H1 (cell line): ENCODE measurements around the gene DCHS1. TPM values are rescaled to one million over a fixed set of nuclear protein-coding genes. Genes with fewer than 3 reads are reported as not detected.
A peak's percentile ranks its signal among the peaks of the same experiment; 100 is the strongest.

Experiments
- ATF3 ChIP-seq: IDR thresholded peaks from 2 replicates; pipeline ENCODE4 v1.6.1; 2011; ENCODE audit warnings: low read depth, mild to moderate bottlenecking, low read length; ENCODE audit not compliant: insufficient read depth
- CHD7 ChIP-seq: fragments of 300-600 bp; sonication (generic); IDR thresholded peaks from 2 replicates; pipeline ENCODE4 v1.7.1; 2012; ENCODE audit warnings: low read length, moderate library complexity, mild to moderate bottlenecking, inconsistent platforms; ENCODE audit not compliant: insufficient replicate concordance
- E2F6 ChIP-seq: IDR thresholded peaks from 2 replicates; pipeline ENCODE4 v1.6.1; 2012; ENCODE audit warnings: inconsistent platforms
- EGR1 ChIP-seq: IDR thresholded peaks from 2 replicates; pipeline ENCODE4 v1.6.1; 2011; ENCODE audit warnings: low read depth, low read length, borderline replicate concordance
- FOSL1 ChIP-seq: IDR thresholded peaks from 2 replicates; pipeline ENCODE4 v1.6.1; 2011; ENCODE audit warnings: mild to moderate bottlenecking, low read depth, low read length, moderate library complexity; ENCODE audit not compliant: insufficient read depth
- HDAC6 ChIP-seq: IDR thresholded peaks from one replicate; pipeline ENCODE4 v1.7.1; 2012; ENCODE audit warnings: low read depth, mild to moderate bottlenecking, inconsistent platforms, low read length, moderate library complexity
- SIRT6 ChIP-seq: IDR thresholded peaks from one replicate; pipeline ENCODE4 v1.7.1; 2012; ENCODE audit warnings: low read length, inconsistent platforms
- SRF ChIP-seq: IDR thresholded peaks from 2 replicates; pipeline ENCODE4 v1.6.1; 2011; ENCODE audit warnings: mild to moderate bottlenecking, low read depth, low read length, moderate library complexity
- ZNF274 ChIP-seq: IDR thresholded peaks from 2 replicates; pipeline ENCODE4 v1.7.0; 2012; ENCODE audit warnings: low read length, borderline replicate concordance; ENCODE audit errors: extremely low read depth
- polyA plus RNA-seq, 7 experiments: library from polyadenylated mRNA; depleted of rRNA in 3 of 7; stranded (reverse) in 5 of 7; unstranded in 2 of 7; fragments of >200 nt in 5 of 7; fragments of 200-250 nt in 2 of 7; gene quantifications; 1 replicate in 5 of 7; 2 replicates in 1 of 7; 4 replicates in 1 of 7; pipeline versions ENCODE4 v1.2.1 to v1.2.3, GENCODE V29; 2011 to 2013; ENCODE audit warnings: missing spikeins in 2 of 7, mixed read lengths in 2 of 7
- total RNA-seq: library from RNA; stranded (reverse); fragmentation: NEBNext Ultra II Directional; extraction: Animal tissue kit (Norgen Biotek cat#: 25700); gene quantifications from 2 replicates; pipeline ENCODE4 v1.2.1, GENCODE V29; 2021

DCHS1 gene
- total and polyA plus RNA-seq, 2 of the 8 experiments (the other 6 are each of a cell fraction or from before 2014, with no cell fraction given) = 8.2 to 10.5 TPM

- TF ChIP-seq CHD7 (no peak), E2F6 (0 out of 2 replicates have a peak, but pooled peaks have one; percentile 26), SIRT6 (no peak), ZNF274 (no peak), ATF3 (peak; percentile 99), HDAC6 (no peak), EGR1 (no peak), FOSL1 (no peak), SRF (no peak)
Measured at GRCh38 chr11:6619004-6619745, 36.4 kb downstream of the DCHS1 start, which contains the start of gene TPP1 (continued).
